MM.1S (cell line): Measurements from ENCODE around the gene BICC1.

ENCODE experiments used
- DNase-seq: peaks from one replicate; pipeline ENCODE4 v3.0.0-alpha.2; 2015
- H2AFZ ChIP-seq: fragments of 300-600 bp; sonication (generic); 2 replicates; pipeline ENCODE4 v1.6.0; 2016; ENCODE audit warnings: antibody characterized with exemption, low read length
- H3F3A ChIP-seq: fragments of 300-600 bp; sonication (generic); 2 replicates; pipeline ENCODE4 v1.6.1; 2016; ENCODE audit warnings: mild to moderate bottlenecking, antibody characterized with exemption, low read length, moderate library complexity, mixed read lengths; ENCODE audit not compliant: insufficient read depth
- H3K27ac ChIP-seq: fragments of 300-600 bp; sonication (generic); 2 replicates; pipeline ENCODE4 v1.5.1; 2016; ENCODE audit warnings: mild to moderate bottlenecking, low read length
- H3K27me3 ChIP-seq: fragments of 300-600 bp; sonication (generic); replicated peaks from 2 replicates; pipeline ENCODE4 v1.6.0; 2016; ENCODE audit warnings: low read length; ENCODE audit not compliant: insufficient read depth
- H3K36me3 ChIP-seq: fragments of 300-600 bp; sonication (generic); replicated peaks from 2 replicates; pipeline ENCODE4 v1.6.1; 2016; ENCODE audit warnings: mild to moderate bottlenecking, low read length, mixed read lengths; ENCODE audit not compliant: insufficient read depth
- H3K4me1 ChIP-seq: fragments of 300-600 bp; sonication (generic); 2 replicates; pipeline ENCODE4 v1.6.1; 2016; ENCODE audit warnings: low read length, mixed read lengths
- H3K4me2 ChIP-seq: fragments of 300-600 bp; sonication (generic); 2 replicates; pipeline ENCODE4 v1.6.0; 2016; ENCODE audit warnings: low read depth, low read length
- H3K4me3 ChIP-seq: fragments of 300-600 bp; sonication (generic); 2 replicates; pipeline ENCODE4 v1.5.1; 2016; ENCODE audit warnings: low read length, mixed read lengths
- H3K79me2 ChIP-seq: fragments of 300-600 bp; sonication (generic); 2 replicates; pipeline ENCODE4 v1.6.1; 2016; ENCODE audit warnings: mixed run types, low read length, mixed read lengths
- H3K9ac ChIP-seq: fragments of 300-600 bp; sonication (generic); 2 replicates; pipeline ENCODE4 v1.6.1; 2016; ENCODE audit warnings: low read length, mixed read lengths
- H3K9me2 ChIP-seq: fragments of 300-600 bp; sonication (generic); replicated peaks from 2 replicates; pipeline ENCODE4 v1.6.1; 2016; ENCODE audit warnings: mild to moderate bottlenecking, low read length, mixed read lengths; ENCODE audit not compliant: insufficient read depth
- H3K9me3 ChIP-seq: fragments of 300-600 bp; sonication (generic); replicated peaks from 2 replicates; pipeline ENCODE4 v1.6.1; 2016; ENCODE audit warnings: mild to moderate bottlenecking, low read length, mixed read lengths; ENCODE audit not compliant: insufficient read depth
- H4K20me1 ChIP-seq: fragments of 300-600 bp; sonication (generic); 2 replicates; pipeline ENCODE4 v1.6.1; 2016; ENCODE audit warnings: mild to moderate bottlenecking, low read length, moderate library complexity, mixed read lengths; ENCODE audit not compliant: insufficient read depth
- EZH2 ChIP-seq: fragments of 300-600 bp; sonication (generic); optimal IDR thresholded peaks from 2 replicates; pipeline ENCODE3; 2017; ENCODE audit warnings: low read depth, mild to moderate bottlenecking, antibody characterized with exemption, low read length, mixed read lengths
- EZH2phosphoT487 ChIP-seq: fragments of 300-600 bp; sonication (generic); IDR thresholded peaks from 2 replicates; pipeline ENCODE4 v1.6.1; 2018; ENCODE audit warnings: antibody characterized with exemption, low read length
- TF ChIP-seq, protein P1 (sequence below): fragments of 300-600 bp; sonication (generic); IDR thresholded peaks from 2 replicates; pipeline ENCODE4 v1.5.1; 2016; ENCODE audit warnings: antibody characterized with exemption, low read length, mixed read lengths

The BICC1 gene

DNA sequence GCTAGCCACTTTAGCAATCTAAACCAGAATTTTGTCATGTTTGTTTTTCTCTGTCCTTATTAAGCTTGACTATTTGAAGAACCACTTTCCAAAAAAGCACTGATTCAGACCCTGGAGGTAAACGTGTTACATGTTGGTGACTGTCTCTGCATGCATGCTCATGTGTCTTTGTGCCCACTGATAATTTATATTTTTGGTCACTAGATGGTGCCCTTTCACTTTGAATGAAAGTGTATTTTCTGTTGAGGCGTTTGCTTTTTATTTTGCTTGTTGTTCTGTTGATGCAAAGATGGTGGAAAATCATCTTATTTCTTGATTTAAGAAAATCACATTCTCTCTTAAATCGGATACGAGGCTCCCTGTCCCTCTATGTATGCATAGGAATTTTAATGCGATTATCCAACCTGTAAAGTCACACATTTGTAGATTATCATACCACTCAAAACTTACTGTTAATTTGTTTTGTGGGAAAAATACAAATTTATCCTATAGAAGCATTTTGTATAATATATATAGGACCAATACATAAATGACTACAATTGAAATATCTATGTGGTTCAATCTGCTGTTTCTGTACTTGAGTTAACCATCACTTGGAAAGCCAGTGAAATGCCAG, 269.3 kb downstream of the BICC1 start:
- Histone ChIP-seq H3K27me3 (no peaks in the 10 kb centered on the region), H3K4me3 (no peak overlapping the region), H3K36me3 (no peaks in the 10 kb centered on the region), H3K4me1 (no peaks in the 10 kb centered on the region), H3K79me2 (no peaks in the 10 kb centered on the region), H3K4me2 (no peak overlapping the region), H2AFZ (no peak overlapping the region), H3K9me3 (no peaks in the 10 kb centered on the region), H3F3A (no peaks in the 10 kb centered on the region), H3K27ac (no peak overlapping the region), H3K9me2 (no peaks in the 10 kb centered on the region), H3K9ac (no peak overlapping the region), H4K20me1 (no peaks in the 10 kb centered on the region)
- TF ChIP-seq EZH2: no peak
- TF ChIP-seq, protein P1, sequence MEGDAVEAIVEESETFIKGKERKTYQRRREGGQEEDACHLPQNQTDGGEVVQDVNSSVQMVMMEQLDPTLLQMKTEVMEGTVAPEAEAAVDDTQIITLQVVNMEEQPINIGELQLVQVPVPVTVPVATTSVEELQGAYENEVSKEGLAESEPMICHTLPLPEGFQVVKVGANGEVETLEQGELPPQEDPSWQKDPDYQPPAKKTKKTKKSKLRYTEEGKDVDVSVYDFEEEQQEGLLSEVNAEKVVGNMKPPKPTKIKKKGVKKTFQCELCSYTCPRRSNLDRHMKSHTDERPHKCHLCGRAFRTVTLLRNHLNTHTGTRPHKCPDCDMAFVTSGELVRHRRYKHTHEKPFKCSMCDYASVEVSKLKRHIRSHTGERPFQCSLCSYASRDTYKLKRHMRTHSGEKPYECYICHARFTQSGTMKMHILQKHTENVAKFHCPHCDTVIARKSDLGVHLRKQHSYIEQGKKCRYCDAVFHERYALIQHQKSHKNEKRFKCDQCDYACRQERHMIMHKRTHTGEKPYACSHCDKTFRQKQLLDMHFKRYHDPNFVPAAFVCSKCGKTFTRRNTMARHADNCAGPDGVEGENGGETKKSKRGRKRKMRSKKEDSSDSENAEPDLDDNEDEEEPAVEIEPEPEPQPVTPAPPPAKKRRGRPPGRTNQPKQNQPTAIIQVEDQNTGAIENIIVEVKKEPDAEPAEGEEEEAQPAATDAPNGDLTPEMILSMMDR: peak; percentile 61
- peak; percentile 62 for DNase-seq

DNA sequence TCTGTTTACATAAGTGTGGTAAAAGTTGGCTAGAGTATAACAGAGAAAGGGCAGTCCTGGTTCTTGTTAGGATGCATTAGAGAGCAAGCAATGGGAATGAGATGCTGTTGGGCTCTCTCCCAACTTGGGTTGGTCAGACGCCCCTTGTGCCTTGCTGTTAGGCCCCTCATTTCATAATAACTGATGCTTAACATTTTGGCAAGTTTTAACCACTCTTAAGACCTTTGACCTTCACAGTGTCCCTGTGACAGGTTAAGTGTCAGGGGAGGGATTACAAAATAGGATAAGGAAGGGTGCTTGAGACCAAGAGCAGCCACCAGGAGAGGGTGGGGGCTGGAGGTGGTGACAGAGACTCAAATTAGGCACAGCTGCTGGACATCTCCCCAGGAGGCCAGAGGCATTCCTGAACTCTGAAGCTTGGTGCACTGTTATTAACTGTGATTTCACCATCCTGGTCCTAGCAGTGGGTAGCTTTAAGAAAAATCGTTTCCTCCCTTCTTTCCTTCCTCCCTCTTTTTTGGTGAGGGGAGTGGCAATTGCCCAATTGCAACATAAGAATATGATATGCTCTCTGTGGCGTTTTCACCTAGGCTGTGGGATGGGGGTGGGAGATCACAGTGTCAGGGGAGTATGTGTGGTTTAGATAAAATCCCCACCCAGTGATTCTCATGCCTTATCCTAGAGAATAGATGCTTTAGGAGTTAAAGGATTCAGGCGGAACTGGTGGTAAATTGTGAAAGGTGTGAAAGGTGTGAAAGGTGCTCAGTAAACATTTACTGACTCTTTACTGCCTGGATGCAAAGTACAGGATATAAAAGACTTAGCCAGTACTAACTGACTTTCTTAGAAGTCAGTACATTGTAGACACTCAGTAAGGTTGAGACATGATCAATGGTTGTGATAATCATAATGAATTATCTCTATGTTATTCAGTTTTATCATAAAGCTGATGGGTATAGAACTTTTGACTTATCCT, 270.5 kb downstream of the BICC1 start:
- no peak overlapping the region for H2AFZ ChIP-seq
- no peak for DNase-seq
- H3K27ac ChIP-seq: no peak overlapping the region
- no peaks in the 10 kb centered on the region for H3K9me3 ChIP-seq
- H3K4me2 ChIP-seq: no peak overlapping the region
- H3F3A ChIP-seq: no peaks in the 10 kb centered on the region
- H3K36me3 ChIP-seq: no peaks in the 10 kb centered on the region
- H3K79me2 ChIP-seq: no peaks in the 10 kb centered on the region
- H3K4me1 ChIP-seq: no peaks in the 10 kb centered on the region
- H3K9ac ChIP-seq: no peak overlapping the region
- no peaks in the 10 kb centered on the region for H4K20me1 ChIP-seq
- H3K9me2 ChIP-seq: no peaks in the 10 kb centered on the region
- TF ChIP-seq EZH2phosphoT487 (no peak), EZH2 (no peak)
- TF ChIP-seq, protein P1: no peak
- no peaks in the 10 kb centered on the region for H3K27me3 ChIP-seq
- H3K4me3 ChIP-seq: no peak overlapping the region

DNA sequence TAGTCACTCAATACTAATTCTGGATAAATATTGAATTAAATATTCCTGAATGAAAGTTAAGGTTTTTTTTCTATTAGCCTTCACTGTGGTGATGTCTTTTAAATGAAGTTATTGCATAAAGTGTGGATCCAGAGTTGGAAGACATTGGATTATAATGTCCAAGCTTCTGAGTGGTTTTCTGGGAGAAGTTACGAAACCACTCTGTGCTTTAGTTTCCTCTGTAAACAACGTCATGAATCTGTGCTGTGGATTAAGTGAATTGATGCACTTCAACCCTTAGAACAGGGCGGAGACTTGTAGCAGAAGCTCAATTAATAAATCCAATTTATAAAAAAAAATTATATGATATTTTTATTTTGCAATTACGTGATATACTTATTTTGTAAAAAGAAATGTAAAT, 271.7 kb downstream of the BICC1 start:
- Histone ChIP-seq H3F3A (no peaks in the 10 kb centered on the region), H3K9me3 (no peaks in the 10 kb centered on the region), H3K4me2 (no peak overlapping the region), H3K27me3 (no peaks in the 10 kb centered on the region), H3K4me3 (no peak overlapping the region), H2AFZ (no peak overlapping the region), H4K20me1 (no peaks in the 10 kb centered on the region), H3K79me2 (no peaks in the 10 kb centered on the region), H3K9me2 (no peaks in the 10 kb centered on the region), H3K36me3 (no peaks in the 10 kb centered on the region), H3K4me1 (no peaks in the 10 kb centered on the region), H3K9ac (no peak overlapping the region), H3K27ac (no peak overlapping the region)
- TF ChIP-seq, protein P1: no peak
- no peak for TF ChIP-seq EZH2
- TF ChIP-seq EZH2phosphoT487: no peak
- no peak for DNase-seq
